H1 (cell line): ENCODE results near the gene CAMKMT. TPM values are rescaled to one million over a fixed set of nuclear protein-coding genes. Genes with fewer than 3 reads are reported as not detected.

Experiments used
- CTCF ChIA-PET: fragments of 300-600 bp; sonication (Branson Sonifier 250); formaldehyde crosslinking; loops from one replicate; lab custom pipeline; 2021; ENCODE audit not compliant: partially characterized antibody; lab: Charles Lee
- POLR2A ChIA-PET: fragments of 300-600 bp; sonication (Branson Sonifier 250); formaldehyde crosslinking; loops from one replicate; lab custom pipeline; 2021; ENCODE audit warnings: inconsistent platforms; ENCODE audit not compliant: partially characterized antibody; lab: Charles Lee
- DNase-seq, 2 experiments: peaks; one replicate each; pipeline versions ENCODE4 v3.0.0 to v3.0.0-alpha.2; 2010 to 2022; ENCODE audit warnings: low spot score in 2 of 2, low read depth in 1 of 2, mixed read lengths in 1 of 2
- FAIRE-seq: peaks from 2 replicates; lab custom pipeline; 2011; peaks lifted over from hg19 to GRCh38; lab: Jason Lieb, UNC
- H2AFZ ChIP-seq: 2 replicates; pipeline ENCODE4 v1.8.1; 2012; ENCODE audit warnings: low read length, inconsistent platforms
- H2AK5ac ChIP-seq: 2 replicates; pipeline ENCODE4 v1.6.1; 2013; ENCODE audit warnings: low read depth, low read length
- H2BK120ac ChIP-seq: replicated peaks from 2 replicates; pipeline ENCODE3; 2013; ENCODE audit warnings: low read depth, low read length, inconsistent platforms
- H2BK12ac ChIP-seq: 2 replicates; pipeline ENCODE4 v1.6.1; 2013; ENCODE audit warnings: low read depth, low read length
- H2BK15ac ChIP-seq: 2 replicates; pipeline ENCODE4 v1.6.1; 2013; ENCODE audit warnings: low read length
- H2BK20ac ChIP-seq: 2 replicates; pipeline ENCODE4 v1.6.1; 2013; ENCODE audit warnings: low read length
- H2BK5ac ChIP-seq: 2 replicates; pipeline ENCODE4 v1.6.1; 2013; ENCODE audit warnings: low read depth, low read length
- H3K14ac ChIP-seq: 2 replicates; pipeline ENCODE4 v1.6.1; 2013; ENCODE audit warnings: inconsistent platforms; ENCODE audit not compliant: insufficient read length
- H3K18ac ChIP-seq: 2 replicates; pipeline ENCODE4 v1.6.1; 2013; ENCODE audit warnings: low read length; ENCODE audit errors: extremely low read depth
- H3K23ac ChIP-seq: 2 replicates; pipeline ENCODE4 v1.6.1; 2013; ENCODE audit warnings: inconsistent platforms; ENCODE audit not compliant: insufficient read length
- H3K23me2 ChIP-seq: 2 replicates; pipeline ENCODE4 v1.6.1; 2013; ENCODE audit warnings: low read depth, low read length
- H3K27ac ChIP-seq: 2 replicates; pipeline ENCODE4 v1.6.1; 2011; ENCODE audit warnings: low read depth, low read length, inconsistent platforms
- H3K27me3 ChIP-seq, 4 experiments: replicated peaks in 1 of 4; 1 replicate in 1 of 4; 2 replicates in 3 of 4; pipeline versions ENCODE4 v1.6.1 to v1.8.1; 2011 to 2013; ENCODE audit warnings: low read length in 3 of 4, mild to moderate bottlenecking in 3 of 4, inconsistent platforms in 2 of 4, mixed read lengths in 2 of 4, moderate library complexity in 1 of 4; ENCODE audit not compliant: control insufficient read depth in 3 of 4, insufficient read depth in 3 of 4; ENCODE audit errors: extremely low read depth in 1 of 4
- H3K36me3 ChIP-seq, 4 experiments: 2 replicates each; pipeline versions ENCODE4 v1.6.1 to v1.8.1; 2011 to 2013; ENCODE audit warnings: mild to moderate bottlenecking in 4 of 4, low read length in 3 of 4, moderate library complexity in 2 of 4, control low read depth in 1 of 4, inconsistent platforms in 1 of 4; ENCODE audit not compliant: insufficient read depth in 4 of 4, control insufficient read depth in 2 of 4
- H3K4ac ChIP-seq: replicated peaks from 2 replicates; pipeline ENCODE3; 2013; ENCODE audit warnings: low read length, low read depth, mixed read lengths, inconsistent platforms; ENCODE audit not compliant: insufficient read length
- H3K4me1 ChIP-seq, 4 experiments: replicated peaks in 1 of 4; 1 replicate in 1 of 4; 2 replicates in 3 of 4; pipeline versions ENCODE4 v1.6.1 to v1.8.1; 2011 to 2013; ENCODE audit warnings: low read length in 3 of 4, inconsistent platforms in 2 of 4, mixed read lengths in 1 of 4; ENCODE audit not compliant: insufficient read depth in 4 of 4, control insufficient read depth in 3 of 4
- H3K4me2 ChIP-seq, 2 experiments: 2 replicates each; pipeline versions ENCODE4 v1.6.1 to v1.8.1; 2011 to 2013; ENCODE audit warnings: low read depth in 2 of 2, low read length in 2 of 2, control low read depth in 1 of 2, inconsistent platforms in 1 of 2, mild to moderate bottlenecking in 1 of 2; ENCODE audit not compliant: insufficient read depth in 1 of 2
- H3K4me3 ChIP-seq, 4 experiments: fragments of 200-600, 300-600 bp in 1 of 4; sonication (generic), shearing (Covaris generic), sonication (Bioruptor Twin) in 1 of 4; 2 replicates each; pipeline versions ENCODE4 v1.5.1 to v1.8.1; 2011 to 2016; ENCODE audit warnings: low read length in 4 of 4, low read depth in 3 of 4, control low read depth in 2 of 4, inconsistent platforms in 2 of 4, mild to moderate bottlenecking in 2 of 4, mixed read lengths in 1 of 4, moderate library complexity in 1 of 4; ENCODE audit not compliant: insufficient read depth in 2 of 4; ENCODE audit errors: extremely low read depth in 1 of 4
- H3K56ac ChIP-seq: replicated peaks from 2 replicates; pipeline ENCODE3; 2013; ENCODE audit warnings: low read depth, mild to moderate bottlenecking, mixed read lengths, low read length, inconsistent platforms; ENCODE audit not compliant: insufficient read length
- H3K79me1 ChIP-seq: 2 replicates; pipeline ENCODE4 v1.6.1; 2013; ENCODE audit warnings: low read depth, low read length, control low read depth
- H3K79me2 ChIP-seq, 2 experiments: 2 replicates each; pipeline versions ENCODE4 v1.6.1 to v1.8.1; 2012 to 2013; ENCODE audit warnings: low read length in 2 of 2, mild to moderate bottlenecking in 2 of 2, inconsistent platforms in 1 of 2; ENCODE audit not compliant: insufficient read depth in 2 of 2, control insufficient read depth in 1 of 2
- H3K9ac ChIP-seq, 4 experiments: replicated peaks in 1 of 4; 1 replicate in 1 of 4; 2 replicates in 3 of 4; pipeline versions ENCODE4 v1.6.1 to v1.8.1; 2011 to 2013; ENCODE audit warnings: low read depth in 3 of 4, low read length in 3 of 4, control low read depth in 2 of 4, mild to moderate bottlenecking in 2 of 4, moderate library complexity in 2 of 4, inconsistent platforms in 1 of 4; ENCODE audit errors: extremely low read depth in 1 of 4
- H3K9me3 ChIP-seq, 2 experiments: 2 replicates each; pipeline versions ENCODE4 v1.6.1 to v1.8.1; 2012 to 2013; ENCODE audit warnings: mild to moderate bottlenecking in 2 of 2, moderate library complexity in 2 of 2, control low read depth in 1 of 2, inconsistent platforms in 1 of 2, low read depth in 1 of 2, low read length in 1 of 2, mixed read lengths in 1 of 2; ENCODE audit not compliant: insufficient read depth in 2 of 2
- H4K20me1 ChIP-seq, 2 experiments: replicated peaks in 1 of 2; 2 replicates each; pipeline versions ENCODE3 to v1.8.1; 2011 to 2013; ENCODE audit warnings: inconsistent platforms in 2 of 2, low read length in 2 of 2, mild to moderate bottlenecking in 1 of 2; ENCODE audit not compliant: insufficient read depth in 2 of 2, control insufficient read depth in 1 of 2
- H4K5ac ChIP-seq: 2 replicates; pipeline ENCODE4 v1.6.1; 2013; ENCODE audit warnings: low read length, low read depth, mixed read lengths, inconsistent platforms; ENCODE audit not compliant: insufficient read length
- H4K8ac ChIP-seq: 2 replicates; pipeline ENCODE4 v1.8.0; 2013; ENCODE audit warnings: mild to moderate bottlenecking, moderate library complexity, low read length, inconsistent platforms; ENCODE audit not compliant: insufficient read depth; ENCODE audit errors: extremely low read depth
- H4K91ac ChIP-seq: replicated peaks from 2 replicates; pipeline ENCODE3; 2013; ENCODE audit warnings: low read length, mixed read lengths, inconsistent platforms; ENCODE audit not compliant: insufficient read length
- JUND ChIP-seq: IDR thresholded peaks from 2 replicates; pipeline ENCODE4 v1.6.1; 2011; ENCODE audit warnings: mild to moderate bottlenecking, improper control_type of control experiment, low read length
- MAFK ChIP-seq: IDR thresholded peaks from 2 replicates; pipeline ENCODE4 v1.6.1; 2012; ENCODE audit warnings: low read depth, mild to moderate bottlenecking, improper control_type of control experiment, low read length
- TCF12 ChIP-seq: IDR thresholded peaks from 2 replicates; pipeline ENCODE4 v1.6.1; 2011; ENCODE audit warnings: low read depth, mild to moderate bottlenecking, low read length
- TEAD4 ChIP-seq: IDR thresholded peaks from 2 replicates; pipeline ENCODE4 v1.6.1; 2012; ENCODE audit warnings: low read depth, low read length, inconsistent platforms, mixed read lengths
- USF2 ChIP-seq: IDR thresholded peaks from 2 replicates; pipeline ENCODE4 v1.6.1; 2011; ENCODE audit warnings: low read length, improper control_type of control experiment
- WGBS, 2 experiments: shearing (Covaris generic) in 1 of 2; methylation state at CpG; one replicate each; pipeline versions ENCODE4 v1.1.6 to v1.1.7; 2013 to 2015; ENCODE audit warnings: low lambda C conversion rate in 2 of 2, mixed read lengths in 2 of 2, inconsistent platforms in 1 of 2, low coverage in 1 of 2, missing lambda C conversion rate in 1 of 2; ENCODE audit not compliant: insufficient replicate concordance in 2 of 2, insufficient coverage in 1 of 2, insufficient read length in 1 of 2; ENCODE audit errors: extremely low coverage in 1 of 2, missing lambda C conversion rate in 1 of 2; 5-methylcytosine and 5-hydroxymethylcytosine counted together
- polyA plus RNA-seq, 7 experiments: library from polyadenylated mRNA; depleted of rRNA in 3 of 7; stranded (reverse) in 5 of 7; unstranded in 2 of 7; fragments of >200 nt in 5 of 7; fragments of 200-250 nt in 2 of 7; gene quantifications; 1 replicate in 5 of 7; 2 replicates in 1 of 7; 4 replicates in 1 of 7; pipeline versions ENCODE4 v1.2.1 to v1.2.3, GENCODE V29; 2011 to 2013; ENCODE audit warnings: missing spikeins in 2 of 7, mixed read lengths in 2 of 7
- total RNA-seq: library from RNA; stranded (reverse); fragmentation: NEBNext Ultra II Directional; extraction: Animal tissue kit (Norgen Biotek cat#: 25700); gene quantifications from 2 replicates; pipeline ENCODE4 v1.2.1, GENCODE V29; 2021

CAMKMT gene
- total and polyA plus RNA-seq, 2 of the 8 experiments (the other 6 are each of a cell fraction or from before 2014, with no cell fraction given) = 14.7 to 22.4 TPM

GRCh38 chr2:44758591-44758990, 396.8 kb downstream of the CAMKMT start:
- Histone ChIP-seq H3K4me2 (no peak overlapping the region), H2BK5ac (no peak overlapping the region), H3K4me1 (peaks cover 0 to 14% (median 8%) of the 10 kb centered on the region in 4 experiments; a peak in 4 of 7 replicates), H2AK5ac (no peak overlapping the region), H4K20me1 (no peaks in the 10 kb centered on the region), H2AFZ (no peak overlapping the region), H2BK20ac (no peak overlapping the region), H3K27ac (no peak overlapping the region), H3K79me1 (no peaks in the 10 kb centered on the region), H2BK12ac (no peak overlapping the region), H3K18ac (no peak overlapping the region), H3K9ac (no peak overlapping the region), H3K14ac (no peak overlapping the region), H3K4me3 (no peak overlapping the region), H4K91ac (no peak overlapping the region), H3K56ac (no peak overlapping the region), H3K79me2 (no peaks in the 10 kb centered on the region), H4K8ac (no peak overlapping the region), H3K23me2 (no peaks in the 10 kb centered on the region), H3K27me3 (no peaks in the 10 kb centered on the region), H3K36me3 (no peaks in the 10 kb centered on the region; a peak in 1 of 8 replicates), H3K23ac (no peak overlapping the region), H4K5ac (no peak overlapping the region), H2BK15ac (no peak overlapping the region), H2BK120ac (no peak overlapping the region), H3K9me3 (no peaks in the 10 kb centered on the region), H3K4ac (no peak overlapping the region)
- DNase-seq (no peak), FAIRE-seq (no peak)
- WGBS, 2 experiments = 84% methylated on average over 4 of the region's 4 CpGs; no CpG with 5 or more reads in 1 of the 2 experiments
- ChIA-PET POLR2A (interaction anchor here (2.1 kb wide), 1 partner anchor 10 kb away, joined by 6 read pairs; no protein-coding TSS in a partner anchor), CTCF (interaction anchor here (0.7 kb wide), 2 partner anchors 12 kb away, joined by 3 to 4 read pairs; no protein-coding TSS in a partner anchor)
- TF ChIP-seq MAFK (no peak), TCF12 (no peak), JUND (no peak), USF2 (no peak), TEAD4 (peak; percentile 42; the same call in 1 of the 2 replicates)
